ENCODE data around the gene DUSP22.

GRCh38 chr6:308768-309167 lies 16.5 kb downstream of the DUSP22 start:
- TF ChIP-seq, protein P1, sequence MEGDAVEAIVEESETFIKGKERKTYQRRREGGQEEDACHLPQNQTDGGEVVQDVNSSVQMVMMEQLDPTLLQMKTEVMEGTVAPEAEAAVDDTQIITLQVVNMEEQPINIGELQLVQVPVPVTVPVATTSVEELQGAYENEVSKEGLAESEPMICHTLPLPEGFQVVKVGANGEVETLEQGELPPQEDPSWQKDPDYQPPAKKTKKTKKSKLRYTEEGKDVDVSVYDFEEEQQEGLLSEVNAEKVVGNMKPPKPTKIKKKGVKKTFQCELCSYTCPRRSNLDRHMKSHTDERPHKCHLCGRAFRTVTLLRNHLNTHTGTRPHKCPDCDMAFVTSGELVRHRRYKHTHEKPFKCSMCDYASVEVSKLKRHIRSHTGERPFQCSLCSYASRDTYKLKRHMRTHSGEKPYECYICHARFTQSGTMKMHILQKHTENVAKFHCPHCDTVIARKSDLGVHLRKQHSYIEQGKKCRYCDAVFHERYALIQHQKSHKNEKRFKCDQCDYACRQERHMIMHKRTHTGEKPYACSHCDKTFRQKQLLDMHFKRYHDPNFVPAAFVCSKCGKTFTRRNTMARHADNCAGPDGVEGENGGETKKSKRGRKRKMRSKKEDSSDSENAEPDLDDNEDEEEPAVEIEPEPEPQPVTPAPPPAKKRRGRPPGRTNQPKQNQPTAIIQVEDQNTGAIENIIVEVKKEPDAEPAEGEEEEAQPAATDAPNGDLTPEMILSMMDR (IDR thresholded peaks at IDR 0.05; ENCODE audit: insufficient read depth, low read depth, low read length), result no peak
- no peak for TF ChIP-seq EZH2 (IDR thresholded peaks at IDR 0.05; ENCODE audit: insufficient read depth, low read length)
